ENCODE results near the gene NEUROD6. TPM values are rescaled to one million over a fixed set of nuclear protein-coding genes. Genes with fewer than 3 reads are reported as not detected.

The NEUROD6 gene
- not detected for polyA plus RNA-seq

- 78 to 82% (median 80%) methylated on average over 6 of the region's 6 CpGs for WGBS, 3 donors
These were observed at the start of gene NEUROD6 for GRCh38 chr7:31340603-31341002. Gene NEUROD6, minus strand, starts transcription at chr7:31340726. Its CDS starts 1,458 bp downstream, at chr7:31339268.

GRCh38 chr7:31384466-31384865 lies 43.9 kb upstream of the NEUROD6 start:
- 40 to 62% (median 58%) methylated on average over 4 of the region's 4 CpGs for WGBS, 3 donors
- no peak overlapping the region for H3K27ac ChIP-seq (ENCODE audit: low read depth, low read length)

More at GRCh38 chr7:31340603-31341002, at the start of gene NEUROD6:
- no peak within 1 kb of the TSS for H3K27ac ChIP-seq (ENCODE audit: low read depth, low read length)

GRCh38 chr7:31382722-31383121 lies 42.2 kb upstream of the NEUROD6 start:
- H3K27ac ChIP-seq (ENCODE audit: low read depth, low read length) = no peak overlapping the region
- WGBS, 3 donors = 69 to 86% (median 77%) methylated on average over 2 of the region's 2 CpGs

- no peak overlapping the region for H3K27ac ChIP-seq (ENCODE audit: low read depth, low read length)
- 74 to 79% (median 74%) methylated on average over 12 of the region's 12 CpGs for WGBS, 3 donors
These were observed 33.1 kb upstream of the NEUROD6 start for GRCh38 chr7:31373337-31374289.

- 74 to 82% (median 77%) methylated on average over 11 of the region's 11 CpGs for WGBS, 3 donors
- no peak overlapping the region for H3K27ac ChIP-seq (ENCODE audit: low read depth, low read length)
These were observed 31.9 kb upstream of the NEUROD6 start for GRCh38 chr7:31372231-31372959.

- no peak overlapping the region for H3K27ac ChIP-seq (ENCODE audit: low read depth, low read length)
These were observed 31.1 kb upstream of the NEUROD6 start for GRCh38 chr7:31371621-31372020.

GRCh38 chr7:31370609-31371008 lies 30.1 kb upstream of the NEUROD6 start:
- 42 to 68% (median 45%) methylated on average over 3 of the region's 3 CpGs for WGBS, 3 donors

More at GRCh38 chr7:31371621-31372020, 31.1 kb upstream of the NEUROD6 start:
- WGBS, 3 donors = 45 to 75% (median 66%) methylated on average over 2 of the region's 2 CpGs

GRCh38 chr7:31368620-31369019 lies 28.1 kb upstream of the NEUROD6 start:
- H3K27ac ChIP-seq (ENCODE audit: low read depth, low read length) = no peak overlapping the region
- 87 to 94% (median 92%) methylated on average over 10 of the region's 10 CpGs for WGBS, 3 donors

More at GRCh38 chr7:31370609-31371008, 30.1 kb upstream of the NEUROD6 start:
- H3K27ac ChIP-seq (ENCODE audit: low read depth, low read length) = no peak overlapping the region

GRCh38 chr7:31363496-31363895 lies 23.0 kb upstream of the NEUROD6 start:
- H3K27ac ChIP-seq (ENCODE audit: low read depth, low read length) = no peak overlapping the region
- WGBS, 3 donors = 56 to 78% (median 68%) methylated on average over 3 of the region's 3 CpGs

GRCh38 chr7:31363051-31363450 lies 22.5 kb upstream of the NEUROD6 start:
- WGBS, 3 donors = 47 to 65% (median 59%) methylated on average over 5 of the region's 5 CpGs
- no peak overlapping the region for H3K27ac ChIP-seq (ENCODE audit: low read depth, low read length)

- no peak overlapping the region for H3K27ac ChIP-seq (ENCODE audit: low read depth, low read length)
- WGBS, 3 donors = 28 to 37% (median 29%) methylated on average over 1 of the region's 1 CpG
These were observed 21.9 kb upstream of the NEUROD6 start for GRCh38 chr7:31362401-31362800.

GRCh38 chr7:31358467-31358866 lies 17.9 kb upstream of the NEUROD6 start:
- 35 to 63% (median 41%) methylated on average over 3 of the region's 3 CpGs for WGBS, 3 donors
- no peak overlapping the region for H3K27ac ChIP-seq (ENCODE audit: low read depth, low read length)

GRCh38 chr7:31345421-31345820 lies 4.9 kb upstream of the NEUROD6 start:
- WGBS, 3 donors = 64 to 75% (median 65%) methylated on average over 5 of the region's 5 CpGs
- no peak overlapping the region for H3K27ac ChIP-seq (ENCODE audit: low read depth, low read length)

- WGBS, 3 donors = 53 to 68% (median 54%) methylated on average over 3 of the region's 3 CpGs
- H3K27ac ChIP-seq (ENCODE audit: low read depth, low read length) = no peak overlapping the region
These were observed 3.2 kb upstream of the NEUROD6 start for GRCh38 chr7:31343516-31344305.

- no peak overlapping the region for H3K27ac ChIP-seq (ENCODE audit: low read depth, low read length)
- 24 to 48% (median 40%) methylated on average over 5 of the region's 5 CpGs for WGBS, 3 donors
These were observed 615 bp upstream of the NEUROD6 start for GRCh38 chr7:31341141-31341540.

- whole genome bisulfite sequencing, 3 donors = 54 to 66% (median 66%) methylated on average over 5 of the region's 5 CpGs
- H3K27ac ChIP-seq (ENCODE audit: low read depth, low read length) = no peak overlapping the region
These were observed 475 bp downstream of the NEUROD6 start for GRCh38 chr7:31340051-31340450.

GRCh38 chr7:31338706-31339105 lies 1.8 kb downstream of the NEUROD6 start:
- 51 to 61% (median 55%) methylated on average over 14 of the region's 14 CpGs for WGBS, 3 donors

GRCh38 chr7:31337002-31337565 lies 3.4 kb downstream of the NEUROD6 start:
- 49 to 54% (median 52%) methylated on average over 9 of the region's 9 CpGs for WGBS, 3 donors
- no peak overlapping the region for H3K27ac ChIP-seq (ENCODE audit: low read depth, low read length)

More at GRCh38 chr7:31338706-31339105, 1.8 kb downstream of the NEUROD6 start:
- H3K27ac ChIP-seq (ENCODE audit: low read depth, low read length) = no peak overlapping the region

Measured in adipose tissue (tissue), 3 donors.